Measurements from ENCODE around the gene MTMR6. TPM values are rescaled to one million over a fixed set of nuclear protein-coding genes. Genes with fewer than 3 reads are reported as not detected.
A peak's percentile ranks its signal among the peaks of the same experiment; 100 is the strongest.

The MTMR6 gene
- total and polyA plus RNA-seq, 7 experiments from 2014 or later, result 16.0 to 23.2 (median 17.3) TPM

DNA sequence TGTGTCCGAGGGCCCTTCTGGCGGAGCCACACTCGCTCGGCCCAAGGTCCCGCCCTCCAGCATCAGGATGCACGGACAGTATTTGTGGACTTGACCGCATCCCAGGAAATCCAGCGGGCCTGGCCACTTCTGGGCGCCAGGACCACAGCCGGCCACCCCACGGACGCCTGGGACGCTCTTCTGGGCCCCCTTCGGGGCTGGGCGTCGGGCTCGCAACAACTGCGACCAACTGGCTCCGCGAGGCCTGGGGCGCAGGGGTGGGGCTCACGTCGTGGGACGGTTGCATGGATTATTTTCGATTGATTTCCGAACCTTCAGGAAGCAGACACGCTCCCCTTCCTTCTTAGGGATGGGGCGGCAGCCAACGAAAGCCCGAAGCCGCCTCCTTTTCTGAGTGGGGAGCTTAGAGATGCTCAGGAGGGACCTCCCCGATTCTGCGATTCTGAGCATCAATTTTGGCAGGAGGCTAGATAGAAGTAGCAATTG, 13.6 kb upstream of the MTMR6 start:
- ATAC-seq (peak; percentile 16), DNase-seq (peak in 2 of 9 donors; percentile 9 to 33)
- Mint-ChIP-seq H3K36me3 (peaks cover 4 to 10% (median 6%) of the 10 kb centered on the region in 5 donors), H3K9me3 (no peaks in the 10 kb centered on the region), H3K27ac (peak overlapping the region; percentile 87 to 97 (median 93)), H3K4me3 (peak overlapping the region; percentile 86 to 95 (median 92)), H3K4me1 (peaks cover 21 to 48% (median 43%) of the 10 kb centered on the region in 7 donors), H3K27me3 (peaks cover 7 to 23% (median 11%) of the 10 kb centered on the region in 5 donors)
- Histone ChIP-seq H3K27me3 (ENCODE audit: control insufficient read depth in 2 of 2, insufficient read depth in 2 of 2, low read length in 2 of 2) (peaks cover 0 to 5% of the 10 kb centered on the region in 2 donors), H3K27ac (ENCODE audit: low read depth, low read length) (peak overlapping the region; percentile 93), H3K9me3 (ENCODE audit: control insufficient read depth in 2 of 3, low read length in 3 of 3) (no peaks in the 10 kb centered on the region), H3K4me3 (ENCODE audit: low read length) (peak overlapping the region; percentile 64), H3K36me3 (ENCODE audit: control insufficient read depth in 2 of 3, insufficient read depth in 3 of 3, low read length in 3 of 3) (no peaks in the 10 kb centered on the region), H3K4me1 (ENCODE audit: control insufficient read depth in 2 of 2, insufficient read depth in 2 of 2, low read length in 2 of 2) (peaks cover 13 to 22% of the 10 kb centered on the region in 2 donors)
- ChIA-PET POLR2A (interaction anchor here (1.0 to 1.2 kb wide), 3 partner anchors 10 to 17 kb away, joined by 3 to 6 read pairs (median 4); no protein-coding TSS in a partner anchor), CTCF (interaction anchor here (1.0 to 1.5 kb wide), 2 partner anchors 9 to 14 kb away, joined by 4 to 5 read pairs; no protein-coding TSS in a partner anchor)
- intact Hi-C loops (cut with micrococcal nuclease), result loop anchor here (1.0 to 10.0 kb wide), 13 partner anchors 14 to 1954 kb away; partner anchors contain the start of genes CDK8 (in 2 of the 2), MTMR6 (in 2 of the 2), RNF6 (in 1 of the 2) and RPL21 (in 1 of the 2)

DNA sequence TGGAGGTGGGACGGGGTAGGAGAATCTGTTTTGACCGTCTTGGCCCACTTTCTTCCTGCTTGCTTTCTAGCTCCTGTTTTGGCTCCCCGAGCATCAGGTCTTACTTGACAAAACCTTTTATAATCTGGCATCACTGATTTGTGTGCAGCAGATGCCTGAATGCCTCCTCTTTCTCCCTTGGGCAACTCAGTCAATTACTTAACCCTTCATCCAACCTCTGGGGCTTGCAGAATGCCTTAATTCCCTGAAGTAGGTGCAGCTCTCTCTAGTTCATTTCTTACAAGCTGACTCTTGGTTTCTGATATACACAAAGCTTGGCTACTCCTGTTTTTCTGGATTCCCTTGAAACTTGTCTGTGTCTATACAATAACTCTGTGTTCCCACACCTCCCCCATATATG, 8.4 kb upstream of the MTMR6 start:
- Mint-ChIP-seq H3K9me3 (no peaks in the 10 kb centered on the region), H3K27me3 (peaks cover 7 to 42% (median 17%) of the 10 kb centered on the region in 5 donors), H3K4me1 (peaks cover 0 to 14% (median 9%) of the 10 kb centered on the region in 7 donors), H3K4me3 (no peak overlapping the region), H3K36me3 (peaks cover 0 to 4% (median 0%) of the 10 kb centered on the region in 5 donors), H3K27ac (no peak overlapping the region)
- CTCF ChIA-PET, result interaction anchor here (0.6 to 1.0 kb wide), 2 partner anchors 16 to 611 kb away, joined by 3 read pairs; no protein-coding TSS in a partner anchor
- no peak for DNase-seq
- no peak overlapping the region for H3K4me3 ChIP-seq (ENCODE audit: low read length)
- H3K4me1 ChIP-seq (ENCODE audit: control insufficient read depth in 2 of 2, insufficient read depth in 2 of 2, low read length in 2 of 2), result peaks cover 1 to 6% of the 10 kb centered on the region in 2 donors
- peaks cover 0 to 8% of the 10 kb centered on the region in 2 donors for H3K27me3 ChIP-seq (ENCODE audit: control insufficient read depth in 2 of 2, insufficient read depth in 2 of 2, low read length in 2 of 2)
- no peak overlapping the region for H3K27ac ChIP-seq (ENCODE audit: low read depth, low read length)
- POLR2A ChIA-PET, result no interaction called here
- no peaks in the 10 kb centered on the region for H3K9me3 ChIP-seq (ENCODE audit: control insufficient read depth in 2 of 3, low read length in 3 of 3)
- no peaks in the 10 kb centered on the region for H3K36me3 ChIP-seq (ENCODE audit: control insufficient read depth in 2 of 3, insufficient read depth in 3 of 3, low read length in 3 of 3)
- ATAC-seq, result no peak
- intact Hi-C loops (cut with micrococcal nuclease), result no loop called here

DNA sequence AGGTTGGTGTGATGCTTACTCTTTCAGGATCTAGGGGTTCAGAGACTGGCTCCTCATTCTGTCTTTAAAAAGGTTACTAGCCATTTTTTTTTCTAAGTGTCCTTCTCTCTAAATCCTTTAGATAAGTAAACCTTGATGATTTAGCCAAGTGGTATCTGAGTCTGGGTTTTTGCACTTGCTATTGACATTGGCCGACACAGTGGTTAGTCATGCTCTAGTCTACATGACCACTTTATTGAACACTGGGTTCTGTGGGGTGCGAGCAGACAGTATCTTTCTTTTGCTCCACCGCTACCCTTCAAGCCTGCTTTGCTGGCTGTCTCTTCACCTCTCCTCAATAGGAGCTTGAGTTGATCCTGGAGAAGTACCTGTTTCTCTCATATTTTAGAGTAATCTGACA, 7.9 kb upstream of the MTMR6 start:
- peaks cover 7 to 42% (median 17%) of the 10 kb centered on the region in 5 donors for H3K27me3 Mint-ChIP-seq
- Histone ChIP-seq H3K27me3 (ENCODE audit: control insufficient read depth in 2 of 2, insufficient read depth in 2 of 2, low read length in 2 of 2) (peaks cover 0 to 8% of the 10 kb centered on the region in 2 donors), H3K27ac (ENCODE audit: low read depth, low read length) (no peak overlapping the region), H3K4me1 (ENCODE audit: control insufficient read depth in 2 of 2, insufficient read depth in 2 of 2, low read length in 2 of 2) (peaks cover 0 to 5% of the 10 kb centered on the region in 2 donors), H3K4me3 (ENCODE audit: low read length) (no peak overlapping the region), H3K9me3 (ENCODE audit: control insufficient read depth in 2 of 3, low read length in 3 of 3) (no peaks in the 10 kb centered on the region), H3K36me3 (ENCODE audit: control insufficient read depth in 2 of 3, insufficient read depth in 3 of 3, low read length in 3 of 3) (no peaks in the 10 kb centered on the region)
- no peaks in the 10 kb centered on the region for H3K36me3 Mint-ChIP-seq
- DNase-seq (no peak), ATAC-seq (no peak)
- CTCF ChIA-PET, result interaction anchor here (1.0 kb wide), 1 partner anchor 16 kb away, joined by 3 read pairs; no protein-coding TSS in a partner anchor
- no peaks in the 10 kb centered on the region for H3K9me3 Mint-ChIP-seq
- intact Hi-C loops (cut with micrococcal nuclease), result no loop called here
- H3K4me1 Mint-ChIP-seq, result peaks cover 0 to 9% (median 7%) of the 10 kb centered on the region in 7 donors
- H3K27ac Mint-ChIP-seq, result no peak overlapping the region
- no peak overlapping the region for H3K4me3 Mint-ChIP-seq
- POLR2A ChIA-PET, result no interaction called here

DNA sequence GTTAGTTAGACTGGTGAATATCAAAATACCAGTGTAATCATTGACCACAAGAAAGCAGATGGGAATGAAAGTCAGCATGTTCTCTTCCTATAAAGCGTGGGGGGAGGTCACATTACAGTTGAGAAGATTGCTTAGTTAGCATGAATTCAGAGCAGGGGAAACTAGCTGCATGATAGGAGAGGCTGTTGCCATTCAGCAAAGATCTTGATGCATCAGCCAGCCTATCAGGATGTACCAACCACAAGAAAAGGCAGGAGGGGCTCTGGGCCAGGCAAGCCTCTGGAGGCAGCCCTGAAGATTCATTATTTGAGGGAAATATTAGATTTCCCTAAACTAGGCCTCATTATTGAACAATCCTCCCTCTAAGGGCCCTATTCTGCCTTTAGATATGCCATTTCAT, 5.0 kb upstream of the MTMR6 start:
- Histone ChIP-seq H3K4me3 (ENCODE audit: low read length) (no peak overlapping the region), H3K9me3 (ENCODE audit: control insufficient read depth in 2 of 3, low read length in 3 of 3) (no peaks in the 10 kb centered on the region), H3K36me3 (ENCODE audit: control insufficient read depth in 2 of 3, insufficient read depth in 3 of 3, low read length in 3 of 3) (no peaks in the 10 kb centered on the region), H3K27ac (ENCODE audit: low read depth, low read length) (no peak overlapping the region), H3K27me3 (ENCODE audit: control insufficient read depth in 2 of 2, insufficient read depth in 2 of 2, low read length in 2 of 2) (peaks cover 0 to 11% of the 10 kb centered on the region in 2 donors), H3K4me1 (ENCODE audit: control insufficient read depth in 2 of 2, insufficient read depth in 2 of 2, low read length in 2 of 2) (peaks cover 4 to 5% of the 10 kb centered on the region in 2 donors)
- Mint-ChIP-seq H3K36me3 (no peaks in the 10 kb centered on the region), H3K27me3 (peaks cover 3 to 42% (median 18%) of the 10 kb centered on the region in 5 donors), H3K9me3 (peaks cover 0 to 3% (median 0%) of the 10 kb centered on the region in 11 donors), H3K27ac (peak overlapping the region in 3 of 9 donors; percentile 23 to 37 (median 32)), H3K4me1 (peaks cover 0 to 14% (median 10%) of the 10 kb centered on the region in 7 donors), H3K4me3 (no peak overlapping the region)
- ATAC-seq (peak; percentile 48), DNase-seq (peak in 6 of 9 donors; percentile 16 to 39 (median 34))
- ChIA-PET CTCF (no interaction called here), POLR2A (interaction anchor here (0.9 kb wide), 1 partner anchor 760 kb away, joined by 3 read pairs; no protein-coding TSS in a partner anchor)
- intact Hi-C loops (cut with micrococcal nuclease), result no loop called here

DNA sequence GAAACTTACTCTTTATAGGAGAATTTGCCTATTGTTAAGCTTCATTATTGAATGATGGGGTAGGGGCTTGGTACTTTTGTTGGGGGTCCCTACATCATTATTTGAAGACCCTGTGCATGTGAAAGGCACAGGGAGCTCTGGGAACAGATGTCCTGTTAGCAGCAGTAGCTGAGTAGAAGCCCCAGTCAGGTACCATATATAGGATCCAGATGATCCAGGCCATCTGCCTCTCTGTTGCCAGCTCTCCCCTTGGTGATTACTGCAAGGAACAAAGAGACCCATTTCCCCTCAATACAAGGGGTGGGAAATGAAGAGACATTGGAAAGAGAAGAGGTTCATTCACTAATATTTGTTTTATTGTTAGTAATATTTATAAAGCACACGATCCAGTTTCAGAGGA, 4.4 kb upstream of the MTMR6 start:
- intact Hi-C loops (cut with micrococcal nuclease), result no loop called here
- no peak for DNase-seq
- Histone ChIP-seq H3K27ac (ENCODE audit: low read depth, low read length) (no peak overlapping the region), H3K4me3 (ENCODE audit: low read length) (no peak overlapping the region), H3K4me1 (ENCODE audit: control insufficient read depth in 2 of 2, insufficient read depth in 2 of 2, low read length in 2 of 2) (peaks cover 4 to 5% of the 10 kb centered on the region in 2 donors), H3K9me3 (ENCODE audit: control insufficient read depth in 2 of 3, low read length in 3 of 3) (no peaks in the 10 kb centered on the region), H3K36me3 (ENCODE audit: control insufficient read depth in 2 of 3, insufficient read depth in 3 of 3, low read length in 3 of 3) (peaks cover 0 to 6% (median 0%) of the 10 kb centered on the region in 3 experiments), H3K27me3 (ENCODE audit: control insufficient read depth in 2 of 2, insufficient read depth in 2 of 2, low read length in 2 of 2) (peaks cover 0 to 7% of the 10 kb centered on the region in 2 donors)
- Mint-ChIP-seq H3K4me1 (peaks cover 0 to 17% (median 12%) of the 10 kb centered on the region in 7 donors), H3K4me3 (no peak overlapping the region), H3K27me3 (peaks cover 0 to 36% (median 13%) of the 10 kb centered on the region in 5 donors), H3K27ac (peak overlapping the region in 1 of 9 donors; percentile 32), H3K36me3 (no peaks in the 10 kb centered on the region), H3K9me3 (peaks cover 0 to 5% (median 0%) of the 10 kb centered on the region in 11 donors)
- ChIA-PET CTCF (interaction anchor here (1.0 kb wide), 1 partner anchor 9 kb away, joined by 5 read pairs; no protein-coding TSS in a partner anchor), POLR2A (no interaction called here)
- ATAC-seq, result no peak

DNA sequence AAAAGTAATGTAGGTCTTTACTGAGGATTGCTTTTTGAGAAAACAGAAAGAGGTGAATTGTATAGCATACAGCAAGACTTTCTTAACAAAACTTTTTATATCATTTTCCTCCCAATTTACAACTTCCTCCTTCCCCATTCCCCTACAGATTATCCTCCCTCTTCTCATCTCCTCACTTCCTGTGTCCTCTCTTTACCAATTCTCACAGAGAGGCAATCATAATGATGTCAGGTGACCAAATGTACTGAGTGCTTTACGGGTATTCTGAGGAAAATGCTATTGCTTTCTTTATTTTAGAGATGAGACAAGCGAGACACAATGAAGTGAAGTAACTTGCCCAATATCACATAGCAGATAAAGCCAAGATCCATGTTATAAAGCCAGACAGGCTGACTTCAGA, 1.7 kb upstream of the MTMR6 start:
- Histone ChIP-seq H3K9me3 (ENCODE audit: control insufficient read depth in 2 of 3, low read length in 3 of 3) (no peaks in the 10 kb centered on the region), H3K27me3 (ENCODE audit: control insufficient read depth in 2 of 2, insufficient read depth in 2 of 2, low read length in 2 of 2) (peaks cover 0 to 3% of the 10 kb centered on the region in 2 donors), H3K27ac (ENCODE audit: low read depth, low read length) (no peak overlapping the region), H3K36me3 (ENCODE audit: control insufficient read depth in 2 of 3, insufficient read depth in 3 of 3, low read length in 3 of 3) (peaks cover 0 to 8% (median 0%) of the 10 kb centered on the region in 3 experiments), H3K4me1 (ENCODE audit: control insufficient read depth in 2 of 2, insufficient read depth in 2 of 2, low read length in 2 of 2) (peaks cover 12 to 21% of the 10 kb centered on the region in 2 donors), H3K4me3 (ENCODE audit: low read length) (no peak overlapping the region)
- H3K4me3 Mint-ChIP-seq, result no peak overlapping the region
- H3K4me1 Mint-ChIP-seq, result peaks cover 7 to 43% (median 35%) of the 10 kb centered on the region in 7 donors
- intact Hi-C loops (cut with micrococcal nuclease), result loop anchor here (5.0 to 10.0 kb wide), 6 partner anchors 207 to 1912 kb away; a partner anchor contains a TSS
- CTCF ChIA-PET, result no interaction called here
- H3K36me3 Mint-ChIP-seq, result peaks cover 0 to 9% (median 0%) of the 10 kb centered on the region in 5 donors
- H3K27ac Mint-ChIP-seq, result peak overlapping the region in 1 of 9 donors; percentile 39
- ATAC-seq (no peak), DNase-seq (no peak)
- H3K9me3 Mint-ChIP-seq, result peaks cover 0 to 5% (median 0%) of the 10 kb centered on the region in 11 donors
- POLR2A ChIA-PET, result no interaction called here
- peaks cover 0 to 17% (median 10%) of the 10 kb centered on the region in 5 donors for H3K27me3 Mint-ChIP-seq
